K562 (cell line): Measurements from ENCODE around the gene CCSER1.

ENCODE experiments used
- FOSL1 ChIP-seq: fragments of 200-800 bp; sonication (Bioruptor generic); conservative IDR thresholded peaks from 2 replicates; pipeline ENCODE4 v1.6.1; 2016; ENCODE audit warnings: missing genetic modification characterization, missing compliant biosample characterization
- NFXL1 ChIP-seq: fragments of 450-650 bp; formaldehyde crosslinking; IDR thresholded peaks from 2 replicates; pipeline ENCODE4 v1.4.0; 2021; ENCODE audit warnings: mild to moderate bottlenecking
- NR2C1 ChIP-seq, 2 experiments: fragments of 450-650 bp; IDR thresholded peaks; 2 replicates each; pipeline ENCODE4 v1.6.1; 2017; ENCODE audit warnings: mild to moderate bottlenecking in 2 of 2, antibody characterized with exemption in 1 of 2, inconsistent platforms in 1 of 2, missing compliant biosample characterization in 1 of 2, missing genetic modification characterization in 1 of 2
- SIX5 ChIP-seq, 2 experiments: IDR thresholded peaks; 2 replicates each; pipeline ENCODE4 v1.6.1; 2011; ENCODE audit warnings: low read length in 2 of 2, borderline replicate concordance in 1 of 2, low read depth in 1 of 2, mild to moderate bottlenecking in 1 of 2, moderate library complexity in 1 of 2; ENCODE audit not compliant: insufficient read depth in 1 of 2
- ZNF324 ChIP-seq: fragments of 250-450 bp; sonication (Bioruptor Pico); IDR thresholded peaks from 2 replicates; pipeline ENCODE4 v1.4.0; 2020; ENCODE audit warnings: mild to moderate bottlenecking
- TF ChIP-seq, protein P1 (sequence below): fragments of 250-450 bp; sonication (Bioruptor Pico); IDR thresholded peaks from 2 replicates; pipeline ENCODE4 v1.8.0; 2022; ENCODE audit warnings: inconsistent platforms, mild to moderate bottlenecking, moderate library complexity, borderline replicate concordance
- TF ChIP-seq, protein P2 (sequence below), 3 experiments: IDR thresholded peaks in 2 of 3; conservative IDR thresholded peaks in 1 of 3; 2 replicates each; pipeline ENCODE4 v1.5.1; 2011 to 2012; ENCODE audit warnings: low read length in 3 of 3, mild to moderate bottlenecking in 3 of 3, control low read depth in 2 of 3, improper control_type of control experiment in 1 of 3, inconsistent platforms in 1 of 3, low read depth in 1 of 3, mixed read lengths in 1 of 3, moderate library complexity in 1 of 3; ENCODE audit not compliant: insufficient read depth in 2 of 3

DNA sequence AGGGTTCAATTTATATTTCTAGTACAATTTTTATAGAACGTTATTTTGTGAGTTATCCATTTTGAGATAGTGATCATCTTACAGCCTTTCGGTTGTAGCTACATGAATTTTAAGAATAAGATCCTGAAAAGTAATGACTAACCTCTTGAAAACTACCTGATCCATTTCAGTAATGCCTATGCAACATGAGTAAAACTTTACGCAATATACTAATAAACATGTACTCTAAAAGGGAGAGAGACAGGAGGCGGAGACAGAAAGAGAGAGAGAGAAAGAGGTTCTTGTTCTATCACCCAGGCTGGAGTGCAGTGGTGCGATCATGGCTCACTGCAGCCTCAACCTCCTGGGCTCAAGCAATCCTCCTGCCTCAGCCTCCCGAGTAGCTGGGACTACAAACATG, 816.1 kb downstream of the CCSER1 start:
- TF ChIP-seq, protein P1, sequence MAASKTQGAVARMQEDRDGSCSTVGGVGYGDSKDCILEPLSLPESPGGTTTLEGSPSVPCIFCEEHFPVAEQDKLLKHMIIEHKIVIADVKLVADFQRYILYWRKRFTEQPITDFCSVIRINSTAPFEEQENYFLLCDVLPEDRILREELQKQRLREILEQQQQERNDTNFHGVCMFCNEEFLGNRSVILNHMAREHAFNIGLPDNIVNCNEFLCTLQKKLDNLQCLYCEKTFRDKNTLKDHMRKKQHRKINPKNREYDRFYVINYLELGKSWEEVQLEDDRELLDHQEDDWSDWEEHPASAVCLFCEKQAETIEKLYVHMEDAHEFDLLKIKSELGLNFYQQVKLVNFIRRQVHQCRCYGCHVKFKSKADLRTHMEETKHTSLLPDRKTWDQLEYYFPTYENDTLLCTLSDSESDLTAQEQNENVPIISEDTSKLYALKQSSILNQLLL (CRISPR knock-in tag) = no peak
- TF ChIP-seq NR2C1 (IDR thresholded peaks at IDR 0.05) = no peak
- no peak for TF ChIP-seq NR2C1 (tag; IDR thresholded peaks at IDR 0.05)
- TF ChIP-seq SIX5 (IDR thresholded peaks at IDR 0.05; ENCODE audit: borderline replicate concordance in 1 of 2, insufficient read depth in 1 of 2, low read depth in 1 of 2, low read length in 2 of 2) = no peak
- TF ChIP-seq ZNF324 = no peak
- TF ChIP-seq, protein P2, sequence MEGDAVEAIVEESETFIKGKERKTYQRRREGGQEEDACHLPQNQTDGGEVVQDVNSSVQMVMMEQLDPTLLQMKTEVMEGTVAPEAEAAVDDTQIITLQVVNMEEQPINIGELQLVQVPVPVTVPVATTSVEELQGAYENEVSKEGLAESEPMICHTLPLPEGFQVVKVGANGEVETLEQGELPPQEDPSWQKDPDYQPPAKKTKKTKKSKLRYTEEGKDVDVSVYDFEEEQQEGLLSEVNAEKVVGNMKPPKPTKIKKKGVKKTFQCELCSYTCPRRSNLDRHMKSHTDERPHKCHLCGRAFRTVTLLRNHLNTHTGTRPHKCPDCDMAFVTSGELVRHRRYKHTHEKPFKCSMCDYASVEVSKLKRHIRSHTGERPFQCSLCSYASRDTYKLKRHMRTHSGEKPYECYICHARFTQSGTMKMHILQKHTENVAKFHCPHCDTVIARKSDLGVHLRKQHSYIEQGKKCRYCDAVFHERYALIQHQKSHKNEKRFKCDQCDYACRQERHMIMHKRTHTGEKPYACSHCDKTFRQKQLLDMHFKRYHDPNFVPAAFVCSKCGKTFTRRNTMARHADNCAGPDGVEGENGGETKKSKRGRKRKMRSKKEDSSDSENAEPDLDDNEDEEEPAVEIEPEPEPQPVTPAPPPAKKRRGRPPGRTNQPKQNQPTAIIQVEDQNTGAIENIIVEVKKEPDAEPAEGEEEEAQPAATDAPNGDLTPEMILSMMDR (IDR thresholded peaks at IDR 0.05 in 2 of 3, conservative IDR thresholded peaks at IDR 0.05 in 1 of 3; ENCODE audit: insufficient read depth in 2 of 3, low read depth in 1 of 3, low read length in 3 of 3) = no peak
- TF ChIP-seq NFXL1 = no peak
- TF ChIP-seq FOSL1 (tag) = no peak
